ENCODE results near the gene OR2D2. TPM values are rescaled to one million over a fixed set of nuclear protein-coding genes. Genes with fewer than 3 reads are reported as not detected.
"Not testable (repeated sequence)": the region's sequence is repeated elsewhere in the genome, so short reads cannot be mapped to it uniquely, and the experiment has no call there.

OR2D2 gene
- total RNA-seq, 1 donor from 2014 or later = 0.34 TPM

DNA sequence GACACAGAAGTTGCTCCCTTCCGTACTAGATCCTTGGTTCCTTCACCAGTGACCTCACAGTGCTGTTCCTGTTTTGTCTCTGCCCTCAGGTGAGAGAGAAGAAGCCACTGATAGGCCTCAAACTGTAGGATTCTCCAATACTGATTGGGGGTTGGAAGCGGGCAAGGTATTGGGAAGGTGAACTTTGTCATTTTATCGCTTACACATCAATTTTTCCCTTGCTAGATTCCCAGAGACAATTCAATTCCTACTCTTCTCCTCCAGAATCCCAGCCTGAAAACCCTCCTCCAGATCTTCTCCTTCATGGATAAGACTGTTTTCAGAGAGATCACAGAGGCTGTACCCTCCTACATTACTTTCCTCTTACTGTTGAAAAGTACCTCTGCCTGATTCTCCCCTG is 19.1 kb upstream of the OR2D2 start:
- Mint-ChIP-seq H3K36me3 (ENCODE audit: low read depth) (no peaks in the 10 kb centered on the region), H3K27me3 (ENCODE audit: insufficient read depth) (peaks cover 2% of the 10 kb centered on the region), H3K27ac (no peak overlapping the region), H3K9me3 (no peaks in the 10 kb centered on the region), H3K4me1 (ENCODE audit: low read depth) (no peaks in the 10 kb centered on the region), H3K4me3 (no peak overlapping the region)
- intact Hi-C loops (cut with micrococcal nuclease) = no loop called here
- DNase-seq (ENCODE audit: low spot score) = no peak

DNA sequence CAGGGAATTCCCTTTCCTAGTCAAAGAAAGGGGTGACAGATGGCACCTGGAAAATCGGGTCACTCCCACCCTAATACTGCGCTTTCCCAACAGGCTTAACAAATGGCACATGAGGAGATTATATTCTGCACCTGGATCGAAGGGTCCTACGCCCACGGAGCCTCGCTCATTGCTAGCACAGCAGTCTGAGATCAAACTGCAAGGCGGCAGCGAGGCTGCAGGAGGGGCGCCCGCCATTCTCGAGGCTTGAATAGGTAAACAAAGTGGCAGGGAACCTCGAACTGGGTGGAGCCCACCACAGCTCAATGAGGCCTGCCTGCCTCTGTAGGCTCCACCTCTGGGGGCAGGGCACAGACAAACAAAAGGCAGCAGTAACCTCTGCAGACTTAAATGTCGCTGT is 12.5 kb upstream of the OR2D2 start:
- H3K9me3 Mint-ChIP-seq; H3K4me1 Mint-ChIP-seq (ENCODE audit: low read depth); H3K27ac Mint-ChIP-seq; DNase-seq (ENCODE audit: low spot score); H3K4me3 Mint-ChIP-seq; intact Hi-C loops (cut with micrococcal nuclease); H3K36me3 Mint-ChIP-seq (ENCODE audit: low read depth); H3K27me3 Mint-ChIP-seq (ENCODE audit: insufficient read depth): not testable (repeated sequence)

DNA sequence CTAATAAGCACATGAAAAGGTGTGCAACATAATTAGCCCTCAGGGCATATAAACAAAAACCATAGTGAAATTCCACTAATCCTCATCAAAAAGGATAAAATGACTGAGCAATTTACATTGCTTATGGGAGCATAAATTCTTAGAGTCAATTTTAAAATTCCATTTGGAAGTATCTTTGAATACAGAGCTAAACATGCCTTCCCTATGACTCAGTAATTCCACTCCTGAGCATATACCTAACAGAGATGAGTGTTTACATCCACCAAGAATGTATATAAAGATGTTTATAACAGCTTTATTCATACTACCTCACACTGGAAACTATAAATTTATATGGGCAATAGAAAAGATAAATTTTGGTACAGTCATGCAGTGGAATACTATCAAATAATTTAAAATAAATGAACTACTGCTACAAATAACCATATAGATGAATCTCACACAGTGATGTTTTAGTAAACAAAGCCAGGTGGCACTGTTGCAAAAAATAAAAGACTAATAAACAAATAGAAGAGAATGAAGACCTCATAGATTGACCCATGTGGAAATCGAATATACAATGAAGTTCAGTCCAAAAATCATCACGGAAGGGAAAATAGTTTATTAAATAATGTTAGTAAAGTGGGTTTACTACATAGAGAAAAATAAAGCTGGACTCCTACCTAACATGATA is 8.2 kb upstream of the OR2D2 start:
- Mint-ChIP-seq H3K27ac (no peak overlapping the region), H3K36me3 (ENCODE audit: low read depth) (no peaks in the 10 kb centered on the region), H3K4me3 (no peak overlapping the region), H3K27me3 (ENCODE audit: insufficient read depth) (peaks cover 8% of the 10 kb centered on the region), H3K4me1 (ENCODE audit: low read depth) (no peaks in the 10 kb centered on the region), H3K9me3 (no peaks in the 10 kb centered on the region)
- no peak for DNase-seq (ENCODE audit: low spot score)
- intact Hi-C loops (cut with micrococcal nuclease) = no loop called here

DNA sequence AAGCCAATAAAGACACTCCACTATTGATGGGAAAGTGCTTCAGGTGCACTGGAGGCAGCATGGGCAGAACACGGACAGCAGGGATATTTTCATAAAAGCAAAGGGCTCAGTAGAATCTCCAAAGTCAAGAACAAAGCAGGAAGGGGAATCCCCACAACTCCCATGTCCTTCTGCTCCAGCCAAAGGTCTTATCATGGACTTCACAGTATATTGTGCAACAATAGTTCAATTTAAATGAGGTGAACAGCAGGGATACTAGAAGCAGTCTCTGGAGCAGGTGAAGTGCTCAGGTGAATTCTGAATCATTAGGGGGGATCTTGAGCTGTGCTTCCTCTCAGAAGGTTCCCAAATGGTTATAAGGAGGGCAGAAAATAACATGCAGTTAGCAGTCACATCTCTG is 6.6 kb upstream of the OR2D2 start:
- intact Hi-C loops (cut with micrococcal nuclease) = no loop called here
- Mint-ChIP-seq H3K27ac (no peak overlapping the region), H3K4me3 (no peak overlapping the region), H3K27me3 (ENCODE audit: insufficient read depth) (peaks cover 6% of the 10 kb centered on the region), H3K36me3 (ENCODE audit: low read depth) (no peaks in the 10 kb centered on the region), H3K9me3 (no peaks in the 10 kb centered on the region), H3K4me1 (ENCODE audit: low read depth) (no peaks in the 10 kb centered on the region)
- no peak for DNase-seq (ENCODE audit: low spot score)

DNA sequence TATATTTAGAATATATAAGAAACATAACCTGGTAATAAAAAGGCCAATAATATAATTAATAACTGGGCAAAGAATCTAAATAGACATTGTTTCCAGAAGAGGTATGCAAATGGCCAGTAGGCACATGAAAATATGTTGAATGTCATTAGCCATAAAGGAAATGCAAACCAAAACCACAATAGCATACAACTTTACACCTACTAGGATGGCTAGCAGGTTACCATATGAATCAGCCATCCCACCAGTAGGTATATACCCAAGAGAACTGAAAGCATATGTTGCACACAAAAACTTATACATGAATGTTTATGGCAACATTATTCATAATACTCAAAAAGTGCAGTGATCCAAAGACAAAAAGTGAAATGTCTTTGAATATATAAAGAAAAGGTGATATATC is 2.7 kb upstream of the OR2D2 start:
- H3K36me3 Mint-ChIP-seq (ENCODE audit: low read depth) = no peaks in the 10 kb centered on the region
- peaks cover 4% of the 10 kb centered on the region for H3K27me3 Mint-ChIP-seq (ENCODE audit: insufficient read depth)
- H3K9me3 Mint-ChIP-seq = no peaks in the 10 kb centered on the region
- no peak overlapping the region for H3K27ac Mint-ChIP-seq
- no peaks in the 10 kb centered on the region for H3K4me1 Mint-ChIP-seq (ENCODE audit: low read depth)
- intact Hi-C loops (cut with micrococcal nuclease) = no loop called here
- no peak overlapping the region for H3K4me3 Mint-ChIP-seq
- DNase-seq (ENCODE audit: low spot score) = no peak

DNA sequence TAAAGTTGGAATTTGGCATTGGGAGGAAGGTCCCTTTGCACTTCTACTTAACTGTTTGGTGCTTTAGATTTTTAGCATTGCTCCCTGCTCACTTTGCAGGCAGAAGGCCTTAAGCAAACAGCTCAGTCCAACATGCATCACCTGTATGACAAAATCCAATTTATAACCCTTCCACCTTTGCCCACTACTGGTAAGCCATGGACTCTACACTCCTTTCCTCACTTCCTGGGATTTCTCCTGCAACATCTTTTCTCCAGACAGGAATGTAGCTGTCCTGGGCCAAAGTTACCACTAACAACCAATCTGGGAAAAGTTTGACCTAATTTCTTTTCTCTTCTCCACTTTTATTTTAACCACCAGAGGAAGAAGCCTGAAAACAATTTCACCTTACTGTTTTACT is 1.8 kb upstream of the OR2D2 start:
- Mint-ChIP-seq H3K4me3 (no peak overlapping the region), H3K27ac (no peak overlapping the region), H3K4me1 (ENCODE audit: low read depth) (no peaks in the 10 kb centered on the region), H3K9me3 (no peaks in the 10 kb centered on the region), H3K27me3 (ENCODE audit: insufficient read depth) (peaks cover 4% of the 10 kb centered on the region), H3K36me3 (ENCODE audit: low read depth) (no peaks in the 10 kb centered on the region)
- DNase-seq (ENCODE audit: low spot score) = no peak
- intact Hi-C loops (cut with micrococcal nuclease) = no loop called here

DNA sequence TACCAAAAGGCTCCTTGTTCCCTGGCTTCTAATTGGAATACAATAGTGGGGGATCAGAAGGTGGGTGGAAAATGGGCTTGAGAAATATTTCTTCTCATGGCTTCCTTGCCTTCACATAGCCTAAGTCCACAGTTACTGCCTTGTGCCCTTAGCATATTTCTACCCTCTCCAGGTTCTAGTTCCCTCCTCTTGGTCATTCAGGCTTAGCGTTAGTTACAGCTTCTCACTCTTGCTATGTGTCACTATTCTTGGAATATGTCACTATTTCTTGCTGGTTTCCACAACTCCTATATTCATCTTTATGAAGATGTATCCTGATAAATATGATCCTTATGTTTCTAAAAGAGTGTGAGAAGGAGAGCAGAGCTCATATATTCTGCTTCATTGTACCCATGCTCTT is 2.5 kb downstream of the OR2D2 start:
- intact Hi-C loops (cut with micrococcal nuclease) = no loop called here

DNA sequence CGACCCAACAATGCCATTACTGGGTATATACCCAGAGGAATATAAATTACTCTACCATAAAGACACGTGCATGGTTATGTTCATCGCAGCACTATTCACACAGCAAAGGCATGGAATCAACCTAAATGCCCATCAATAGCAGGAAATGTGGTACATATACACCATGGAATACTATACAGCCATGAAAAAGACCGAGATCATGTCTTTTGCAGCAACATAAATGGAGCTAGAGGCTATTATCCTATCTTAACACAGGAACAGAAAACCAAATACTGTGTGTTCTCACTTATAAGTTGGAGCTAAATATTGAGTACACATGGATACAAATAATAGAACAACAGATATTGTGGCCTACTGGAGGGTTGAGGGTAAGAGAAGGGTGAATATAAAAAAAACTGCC is 3.5 kb downstream of the OR2D2 start:
- intact Hi-C loops (cut with micrococcal nuclease) = no loop called here
- H3K9me3 Mint-ChIP-seq = no peaks in the 10 kb centered on the region
- no peak for DNase-seq (ENCODE audit: low spot score)
- H3K4me1 Mint-ChIP-seq (ENCODE audit: low read depth) = no peaks in the 10 kb centered on the region
- no peak overlapping the region for H3K27ac Mint-ChIP-seq
- H3K36me3 Mint-ChIP-seq (ENCODE audit: low read depth) = no peaks in the 10 kb centered on the region
- H3K4me3 Mint-ChIP-seq = no peak overlapping the region
- H3K27me3 Mint-ChIP-seq (ENCODE audit: insufficient read depth) = peaks cover 4% of the 10 kb centered on the region

More for the DNA sequence above, 2.5 kb downstream of the OR2D2 start:
- Mint-ChIP-seq H3K27me3 (ENCODE audit: insufficient read depth) (peaks cover 4% of the 10 kb centered on the region), H3K36me3 (ENCODE audit: low read depth) (no peaks in the 10 kb centered on the region), H3K4me3 (no peak overlapping the region), H3K9me3 (no peaks in the 10 kb centered on the region), H3K4me1 (ENCODE audit: low read depth) (no peaks in the 10 kb centered on the region), H3K27ac (no peak overlapping the region)
- DNase-seq (ENCODE audit: low spot score) = no peak

DNA sequence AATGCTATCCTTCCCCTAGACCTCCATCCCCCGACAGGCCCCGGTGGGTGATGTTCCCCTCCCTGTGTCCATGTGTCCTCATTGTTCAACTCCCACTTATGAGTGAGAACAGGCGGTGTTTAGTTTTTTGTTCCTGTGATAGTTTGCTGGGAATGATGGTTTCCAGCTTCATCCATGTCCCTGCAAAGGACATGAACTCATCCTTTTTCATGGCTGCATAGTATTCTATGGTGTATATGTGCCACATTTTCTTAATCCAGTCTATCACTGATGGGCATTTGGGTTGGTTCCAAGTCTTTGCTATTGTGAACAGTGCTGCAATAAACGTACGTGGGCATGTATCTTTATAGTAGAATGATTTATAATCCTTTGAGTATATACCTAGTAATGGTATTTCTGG is 4.6 kb downstream of the OR2D2 start:
- H3K4me1 Mint-ChIP-seq (ENCODE audit: low read depth); H3K27me3 Mint-ChIP-seq (ENCODE audit: insufficient read depth); DNase-seq (ENCODE audit: low spot score); H3K36me3 Mint-ChIP-seq (ENCODE audit: low read depth); H3K9me3 Mint-ChIP-seq; intact Hi-C loops (cut with micrococcal nuclease); H3K4me3 Mint-ChIP-seq; H3K27ac Mint-ChIP-seq: not testable (repeated sequence)

DNA sequence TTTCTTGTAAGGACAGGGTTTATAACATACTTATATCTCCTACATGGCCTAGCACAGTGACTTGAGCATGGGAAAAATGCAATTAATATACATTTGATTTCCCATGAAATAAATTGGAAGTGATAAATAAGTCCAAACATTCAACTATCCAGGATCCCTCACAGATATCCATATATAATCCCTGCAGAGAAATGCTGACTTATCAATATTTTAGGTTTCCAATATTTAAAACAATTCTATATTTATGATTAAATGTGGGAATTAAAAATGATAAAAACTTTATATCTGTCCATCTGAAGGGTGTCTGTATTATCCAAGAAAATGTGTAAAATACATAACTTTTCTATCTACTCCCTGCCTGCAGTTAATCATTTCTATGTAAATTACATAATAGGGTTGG is 9.5 kb downstream of the OR2D2 start:
- intact Hi-C loops (cut with micrococcal nuclease) = no loop called here
- Mint-ChIP-seq H3K36me3 (ENCODE audit: low read depth) (no peaks in the 10 kb centered on the region), H3K27ac (no peak overlapping the region), H3K4me1 (ENCODE audit: low read depth) (no peaks in the 10 kb centered on the region), H3K27me3 (ENCODE audit: insufficient read depth) (peaks cover 10% of the 10 kb centered on the region), H3K4me3 (no peak overlapping the region), H3K9me3 (no peaks in the 10 kb centered on the region)
- DNase-seq (ENCODE audit: low spot score) = no peak

DNA sequence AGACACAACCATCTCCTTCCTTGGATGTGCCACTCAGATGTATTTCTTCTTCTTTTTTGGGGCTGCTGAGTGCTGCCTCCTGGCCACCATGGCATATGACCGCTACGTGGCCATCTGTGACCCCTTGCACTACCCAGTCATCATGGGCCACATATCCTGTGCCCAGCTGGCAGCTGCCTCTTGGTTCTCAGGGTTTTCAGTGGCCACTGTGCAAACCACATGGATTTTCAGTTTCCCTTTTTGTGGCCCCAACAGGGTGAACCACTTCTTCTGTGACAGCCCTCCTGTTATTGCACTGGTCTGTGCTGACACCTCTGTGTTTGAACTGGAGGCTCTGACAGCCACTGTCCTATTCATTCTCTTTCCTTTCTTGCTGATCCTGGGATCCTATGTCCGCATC is 15.4 kb downstream of the OR2D2 start:
- intact Hi-C loops (cut with micrococcal nuclease) = no loop called here
- Mint-ChIP-seq H3K27ac (no peak overlapping the region), H3K27me3 (ENCODE audit: insufficient read depth) (no peaks in the 10 kb centered on the region), H3K4me3 (no peak overlapping the region), H3K9me3 (no peaks in the 10 kb centered on the region), H3K4me1 (ENCODE audit: low read depth) (no peaks in the 10 kb centered on the region), H3K36me3 (ENCODE audit: low read depth) (no peaks in the 10 kb centered on the region)
- no peak for DNase-seq (ENCODE audit: low spot score)

DNA sequence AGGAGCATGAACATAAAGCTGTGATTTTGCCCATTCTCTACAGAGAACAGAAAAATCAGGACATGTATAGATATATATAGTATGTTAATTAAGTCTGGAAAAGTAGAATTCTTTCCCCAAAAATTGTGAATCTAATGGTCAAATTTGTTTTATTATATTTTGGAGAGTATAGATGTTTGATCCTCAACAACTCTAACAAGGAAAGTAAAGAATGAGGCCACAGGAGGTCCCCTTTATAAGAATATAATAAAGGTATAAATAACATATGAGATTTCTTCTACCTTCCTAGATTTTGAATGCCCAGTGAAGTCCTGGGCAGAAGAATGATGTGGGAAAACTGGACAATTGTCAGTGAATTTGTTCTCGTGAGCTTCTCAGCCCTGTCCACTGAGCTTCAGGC is 16.0 kb downstream of the OR2D2 start, which contains the start of gene OR10A4:
Gene OR10A4 (plus strand): TSS at position 301 of the 400 bp plus-strand sequence. CDS start 23 bp downstream, at position 324.
- H3K27ac Mint-ChIP-seq = no peak within 1 kb of the TSS
- no peaks in the 10 kb centered on the region for H3K36me3 Mint-ChIP-seq (ENCODE audit: low read depth)
- no peaks in the 10 kb centered on the region for H3K4me1 Mint-ChIP-seq (ENCODE audit: low read depth)
- H3K9me3 Mint-ChIP-seq = no peaks in the 10 kb centered on the region
- no peak for DNase-seq (ENCODE audit: low spot score)
- intact Hi-C loops (cut with micrococcal nuclease) = no loop called here
- no peaks in the 10 kb centered on the region for H3K27me3 Mint-ChIP-seq (ENCODE audit: insufficient read depth)
- no peak within 1 kb of the TSS for H3K4me3 Mint-ChIP-seq

DNA sequence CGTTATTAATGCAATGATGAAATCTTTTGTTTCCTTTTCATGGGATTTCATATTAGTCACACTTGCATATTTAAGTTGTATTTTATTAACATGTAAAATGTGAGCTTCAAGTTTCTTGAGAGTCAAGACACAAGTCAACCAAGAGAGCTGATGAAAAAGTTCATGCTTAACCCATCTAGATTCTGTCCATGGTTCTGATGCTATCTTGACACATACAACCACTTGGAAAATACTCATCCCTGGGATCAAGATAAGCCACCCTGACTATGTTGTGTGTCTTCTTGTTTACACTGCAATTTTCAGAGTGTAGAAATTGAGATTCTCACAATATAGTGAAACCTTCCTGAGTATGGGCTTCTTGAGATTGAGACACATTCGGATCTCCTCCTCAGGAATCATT is 16.5 kb downstream of the OR2D2 start:
- H3K36me3 Mint-ChIP-seq (ENCODE audit: low read depth) = no peaks in the 10 kb centered on the region
- H3K4me1 Mint-ChIP-seq (ENCODE audit: low read depth) = no peaks in the 10 kb centered on the region
- no peak for DNase-seq (ENCODE audit: low spot score)

DNA sequence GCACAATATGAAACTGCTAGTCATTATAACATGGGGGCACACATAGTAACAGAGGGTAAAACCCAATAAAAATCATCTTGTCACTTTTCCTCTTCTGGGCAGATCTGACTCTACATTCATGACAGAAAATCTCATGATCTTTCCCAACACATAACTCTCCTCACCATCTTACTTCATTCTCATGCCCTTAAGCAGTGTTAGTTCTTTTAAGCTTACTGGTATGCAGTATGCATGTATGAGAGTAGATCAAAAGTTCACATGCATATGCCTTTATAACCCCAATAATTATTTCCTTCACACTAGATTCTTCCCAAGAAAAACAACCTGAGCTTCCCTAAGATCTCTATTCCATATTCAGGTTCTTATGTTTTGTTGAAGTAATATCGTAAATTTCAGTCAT is 21.0 kb downstream of the OR2D2 start:
- H3K4me1 Mint-ChIP-seq (ENCODE audit: low read depth) = no peaks in the 10 kb centered on the region
- intact Hi-C loops (cut with micrococcal nuclease) = no loop called here
- no peak for DNase-seq (ENCODE audit: low spot score)
- no peak overlapping the region for H3K4me3 Mint-ChIP-seq
- H3K27me3 Mint-ChIP-seq (ENCODE audit: insufficient read depth) = peaks cover 2% of the 10 kb centered on the region
- H3K9me3 Mint-ChIP-seq = no peaks in the 10 kb centered on the region
- H3K27ac Mint-ChIP-seq = no peak overlapping the region
- H3K36me3 Mint-ChIP-seq (ENCODE audit: low read depth) = no peaks in the 10 kb centered on the region

More for the DNA sequence above, 16.5 kb downstream of the OR2D2 start:
- H3K9me3 Mint-ChIP-seq = no peaks in the 10 kb centered on the region
- H3K27ac Mint-ChIP-seq = no peak overlapping the region
- no peak overlapping the region for H3K4me3 Mint-ChIP-seq
- intact Hi-C loops (cut with micrococcal nuclease) = no loop called here
- H3K27me3 Mint-ChIP-seq (ENCODE audit: insufficient read depth) = no peaks in the 10 kb centered on the region
